ENCODE results near the gene SLC25A46.

GRCh38 chr5:110718311-110718710, 20.5 kb upstream of the SLC25A46 start:
- TF ChIP-seq, protein P1, sequence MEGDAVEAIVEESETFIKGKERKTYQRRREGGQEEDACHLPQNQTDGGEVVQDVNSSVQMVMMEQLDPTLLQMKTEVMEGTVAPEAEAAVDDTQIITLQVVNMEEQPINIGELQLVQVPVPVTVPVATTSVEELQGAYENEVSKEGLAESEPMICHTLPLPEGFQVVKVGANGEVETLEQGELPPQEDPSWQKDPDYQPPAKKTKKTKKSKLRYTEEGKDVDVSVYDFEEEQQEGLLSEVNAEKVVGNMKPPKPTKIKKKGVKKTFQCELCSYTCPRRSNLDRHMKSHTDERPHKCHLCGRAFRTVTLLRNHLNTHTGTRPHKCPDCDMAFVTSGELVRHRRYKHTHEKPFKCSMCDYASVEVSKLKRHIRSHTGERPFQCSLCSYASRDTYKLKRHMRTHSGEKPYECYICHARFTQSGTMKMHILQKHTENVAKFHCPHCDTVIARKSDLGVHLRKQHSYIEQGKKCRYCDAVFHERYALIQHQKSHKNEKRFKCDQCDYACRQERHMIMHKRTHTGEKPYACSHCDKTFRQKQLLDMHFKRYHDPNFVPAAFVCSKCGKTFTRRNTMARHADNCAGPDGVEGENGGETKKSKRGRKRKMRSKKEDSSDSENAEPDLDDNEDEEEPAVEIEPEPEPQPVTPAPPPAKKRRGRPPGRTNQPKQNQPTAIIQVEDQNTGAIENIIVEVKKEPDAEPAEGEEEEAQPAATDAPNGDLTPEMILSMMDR (conservative IDR thresholded peaks at IDR 0.05; ENCODE audit: low read depth in 2 of 2), result no peak
- TF ChIP-seq EZH2phosphoT487 (IDR thresholded peaks at IDR 0.05; ENCODE audit: unreplicated experiment), result no peak
- TF ChIP-seq, protein P2, sequence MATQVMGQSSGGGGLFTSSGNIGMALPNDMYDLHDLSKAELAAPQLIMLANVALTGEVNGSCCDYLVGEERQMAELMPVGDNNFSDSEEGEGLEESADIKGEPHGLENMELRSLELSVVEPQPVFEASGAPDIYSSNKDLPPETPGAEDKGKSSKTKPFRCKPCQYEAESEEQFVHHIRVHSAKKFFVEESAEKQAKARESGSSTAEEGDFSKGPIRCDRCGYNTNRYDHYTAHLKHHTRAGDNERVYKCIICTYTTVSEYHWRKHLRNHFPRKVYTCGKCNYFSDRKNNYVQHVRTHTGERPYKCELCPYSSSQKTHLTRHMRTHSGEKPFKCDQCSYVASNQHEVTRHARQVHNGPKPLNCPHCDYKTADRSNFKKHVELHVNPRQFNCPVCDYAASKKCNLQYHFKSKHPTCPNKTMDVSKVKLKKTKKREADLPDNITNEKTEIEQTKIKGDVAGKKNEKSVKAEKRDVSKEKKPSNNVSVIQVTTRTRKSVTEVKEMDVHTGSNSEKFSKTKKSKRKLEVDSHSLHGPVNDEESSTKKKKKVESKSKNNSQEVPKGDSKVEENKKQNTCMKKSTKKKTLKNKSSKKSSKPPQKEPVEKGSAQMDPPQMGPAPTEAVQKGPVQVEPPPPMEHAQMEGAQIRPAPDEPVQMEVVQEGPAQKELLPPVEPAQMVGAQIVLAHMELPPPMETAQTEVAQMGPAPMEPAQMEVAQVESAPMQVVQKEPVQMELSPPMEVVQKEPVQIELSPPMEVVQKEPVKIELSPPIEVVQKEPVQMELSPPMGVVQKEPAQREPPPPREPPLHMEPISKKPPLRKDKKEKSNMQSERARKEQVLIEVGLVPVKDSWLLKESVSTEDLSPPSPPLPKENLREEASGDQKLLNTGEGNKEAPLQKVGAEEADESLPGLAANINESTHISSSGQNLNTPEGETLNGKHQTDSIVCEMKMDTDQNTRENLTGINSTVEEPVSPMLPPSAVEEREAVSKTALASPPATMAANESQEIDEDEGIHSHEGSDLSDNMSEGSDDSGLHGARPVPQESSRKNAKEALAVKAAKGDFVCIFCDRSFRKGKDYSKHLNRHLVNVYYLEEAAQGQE (IDR thresholded peaks at IDR 0.05; ENCODE audit: unreplicated experiment), result no peak
- TF ChIP-seq POLR2AphosphoS5 (IDR thresholded peaks at IDR 0.05; ENCODE audit: low read depth), result no peak
- TF ChIP-seq EZH2 (IDR thresholded peaks at IDR 0.05; ENCODE audit: low read depth, unreplicated experiment), result no peak
- TF ChIP-seq JUNB (IDR thresholded peaks at IDR 0.05; ENCODE audit: unreplicated experiment), result no peak
- TF ChIP-seq STAT1 (IDR thresholded peaks at IDR 0.05; ENCODE audit: unreplicated experiment), result no peak
